HG02852 (cell line): Measurements from ENCODE around the gene TNPO1.
"Not testable (repeated sequence)": the region's sequence is repeated elsewhere in the genome, so short reads cannot be mapped to it uniquely, and the experiment has no call there.

ENCODE experiments used
- ATAC-seq: cut with Tn5 transposase; IDR thresholded peaks from one replicate; pipeline ENCODE4 v1.9.1; 2021; ENCODE audit warnings: mild to moderate bottlenecking, moderate library complexity; ENCODE audit not compliant: unreplicated experiment

TNPO1 gene

GRCh38 chr5:72922422-72922821, 106.0 kb downstream of the TNPO1 start:
- no peak for ATAC-seq

GRCh38 chr5:72925336-72926010, 109.0 kb downstream of the TNPO1 start:
- ATAC-seq, result no peak

- ATAC-seq, result not testable (repeated sequence)
Measured at GRCh38 chr5:72932686-72933085, 116.2 kb downstream of the TNPO1 start.

- not testable (repeated sequence) for ATAC-seq
Measured at GRCh38 chr5:72934953-72935725, 118.7 kb downstream of the TNPO1 start.

- ATAC-seq, result no peak
Measured at GRCh38 chr5:72936893-72937292, 120.4 kb downstream of the TNPO1 start.

- no peak for ATAC-seq
Measured at GRCh38 chr5:72937517-72938061, 121.1 kb downstream of the TNPO1 start.

- ATAC-seq, result no peak
Measured at GRCh38 chr5:72938206-72938605, 121.7 kb downstream of the TNPO1 start.

- ATAC-seq, result no peak
Measured at GRCh38 chr5:72940082-72940481, 123.6 kb downstream of the TNPO1 start.

- ATAC-seq, result no peak
Measured at GRCh38 chr5:72943307-72943706, 126.8 kb downstream of the TNPO1 start.

- ATAC-seq, result no peak
Measured at GRCh38 chr5:72947498-72947897, 131.0 kb downstream of the TNPO1 start.

- ATAC-seq, result no peak
Measured at GRCh38 chr5:72949481-72949880, 133.0 kb downstream of the TNPO1 start.

- ATAC-seq, result no peak
Measured at GRCh38 chr5:72951671-72952468, 135.4 kb downstream of the TNPO1 start.

GRCh38 chr5:72954389-72954788, 137.9 kb downstream of the TNPO1 start:
- no peak for ATAC-seq

- ATAC-seq, result peak; percentile 34
Measured at GRCh38 chr5:72955143-72955767, 138.8 kb downstream of the TNPO1 start.

- ATAC-seq, result peak; percentile 95
Measured at GRCh38 chr5:72955768-72956323, 139.4 kb downstream of the TNPO1 start, which contains the start of gene FCHO2. FCHO2 (plus strand) TSS chr5:72956041; CDS start chr5:72956097, 56 bp downstream.

- ATAC-seq, result peak; percentile 41
Measured at GRCh38 chr5:72956324-72957140, 140.1 kb downstream of the TNPO1 start.

- ATAC-seq, result no peak
Measured at GRCh38 chr5:72957337-72957736, 140.9 kb downstream of the TNPO1 start.

- no peak for ATAC-seq
Measured at GRCh38 chr5:72959257-72959656, 142.8 kb downstream of the TNPO1 start.
